GM12892 (cell line): Measurements from ENCODE around the gene ENSA.

Experiments
- POLR2A ChIP-seq: IDR thresholded peaks from 2 replicates; pipeline ENCODE4 v1.6.1; 2011; ENCODE audit warnings: low read depth, low read length, control low read depth
- POLR2AphosphoS5 ChIP-seq: IDR thresholded peaks from 2 replicates; pipeline ENCODE4 v1.6.1; 2011; ENCODE audit warnings: low read depth, low read length, control low read depth

- TF ChIP-seq POLR2A (no peak), POLR2AphosphoS5 (no peak)
Measured at GRCh38 chr1:150621497-150622302, 7.7 kb downstream of the ENSA start.
